NCI-H2107 treated with DMSO at 0.1 percent for 48 hours (cell line): ENCODE data around the gene XYLB.

Source experiments
- DNase-seq: peaks from one replicate; lab custom pipeline; 2025; ENCODE audit not compliant: unreplicated experiment; lab: John Stamatoyannopoulos, UW

Gene XYLB

DNA sequence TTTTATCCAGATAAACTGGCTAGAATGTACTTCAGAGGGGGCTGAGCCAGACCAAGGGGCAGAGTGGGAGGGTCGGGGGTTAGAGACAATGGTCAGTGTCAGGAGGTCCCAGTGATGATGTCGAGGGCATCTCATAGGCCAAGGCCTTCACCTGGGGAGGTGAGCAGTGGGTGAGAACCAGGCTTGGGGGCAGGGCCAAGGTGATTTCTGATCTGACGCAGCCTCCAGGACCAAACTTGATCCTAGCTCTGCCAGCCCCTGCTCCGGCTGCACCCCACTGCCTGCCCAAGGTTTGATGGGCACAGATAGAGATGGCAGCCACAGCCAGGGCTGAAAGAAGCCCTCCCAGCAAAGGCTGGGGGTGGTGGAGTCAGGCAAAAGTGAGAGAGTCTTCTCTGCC, 14.9 kb downstream of the XYLB start:
- no peak for DNase-seq

DNA sequence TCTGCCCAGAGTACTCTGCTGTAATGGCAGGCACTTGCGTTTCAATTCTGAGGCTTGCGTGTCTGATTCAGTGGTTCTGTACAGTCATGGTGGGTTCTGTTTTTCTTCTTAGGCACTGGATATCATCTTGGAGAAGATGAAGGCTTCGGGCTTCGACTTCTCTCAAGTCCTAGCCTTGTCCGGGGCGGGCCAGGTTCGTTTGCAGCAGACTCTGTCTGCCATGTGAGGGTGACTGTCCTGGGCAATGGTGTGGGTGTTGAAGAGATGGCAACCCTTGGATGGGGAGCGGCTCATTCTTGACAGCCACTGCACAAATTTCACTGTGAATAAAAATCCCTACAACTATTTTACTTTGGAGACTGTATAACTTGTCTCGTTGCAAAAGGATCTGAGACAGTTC, 16.2 kb downstream of the XYLB start:
- DNase-seq = no peak

DNA sequence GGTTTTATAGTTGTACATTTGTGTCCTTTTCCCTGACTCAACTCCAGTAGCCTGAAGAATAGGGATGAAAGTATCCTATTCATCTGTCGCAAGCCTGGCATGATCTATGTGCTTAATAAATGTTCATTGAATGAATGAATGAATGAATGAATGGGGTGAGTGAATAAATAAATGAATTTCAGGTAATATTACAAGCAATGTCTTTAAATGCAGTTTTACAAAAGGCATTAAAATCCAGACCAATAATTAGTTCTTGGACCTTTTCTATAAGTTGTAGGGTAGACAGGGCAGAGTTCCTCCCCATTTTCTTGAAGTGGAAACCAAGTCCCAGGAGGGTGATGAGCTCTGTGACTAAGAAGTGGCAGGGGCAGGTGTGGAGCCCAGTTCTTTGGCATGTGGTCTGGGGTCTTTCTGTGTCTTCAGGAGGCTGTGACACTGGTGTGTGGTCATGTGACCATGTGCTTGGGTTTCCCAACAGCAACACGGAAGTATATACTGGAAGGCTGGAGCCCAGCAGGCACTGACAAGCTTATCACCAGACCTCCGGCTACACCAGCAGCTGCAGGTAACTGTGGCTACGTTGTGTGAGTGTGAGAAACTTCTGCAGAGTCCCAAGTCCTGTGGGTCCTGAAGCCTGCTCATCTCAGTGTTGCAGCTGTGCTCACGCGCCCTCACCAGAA, 18.3 kb downstream of the XYLB start:
- DNase-seq = no peak

DNA sequence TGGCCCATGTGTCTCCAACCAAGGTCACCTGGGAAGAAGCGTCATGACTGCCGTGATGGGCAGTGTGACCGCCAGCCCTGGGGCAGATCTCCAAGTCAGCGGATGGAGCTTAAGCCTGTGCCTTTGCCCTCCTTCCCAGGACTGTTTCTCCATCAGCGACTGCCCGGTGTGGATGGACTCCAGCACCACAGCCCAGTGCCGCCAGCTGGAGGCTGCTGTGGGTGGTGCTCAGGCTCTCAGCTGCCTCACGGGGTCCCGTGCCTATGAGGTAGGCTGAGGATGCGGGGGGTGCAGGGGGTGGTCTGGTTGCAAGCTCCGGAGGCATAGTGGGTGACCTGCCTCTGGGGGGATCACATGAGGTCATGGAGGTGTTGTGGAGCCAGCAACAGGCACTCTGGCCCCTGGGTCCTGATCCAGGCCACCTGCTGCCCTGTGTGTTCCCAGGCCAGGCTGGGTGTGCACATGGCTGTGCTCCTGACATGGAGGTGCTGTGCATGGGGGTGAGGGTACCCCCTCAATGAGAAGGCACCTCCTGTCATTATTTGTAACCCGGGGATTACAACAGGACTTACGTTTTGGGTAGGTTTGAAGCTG, 19.0 kb downstream of the XYLB start:
- DNase-seq = no peak

DNA sequence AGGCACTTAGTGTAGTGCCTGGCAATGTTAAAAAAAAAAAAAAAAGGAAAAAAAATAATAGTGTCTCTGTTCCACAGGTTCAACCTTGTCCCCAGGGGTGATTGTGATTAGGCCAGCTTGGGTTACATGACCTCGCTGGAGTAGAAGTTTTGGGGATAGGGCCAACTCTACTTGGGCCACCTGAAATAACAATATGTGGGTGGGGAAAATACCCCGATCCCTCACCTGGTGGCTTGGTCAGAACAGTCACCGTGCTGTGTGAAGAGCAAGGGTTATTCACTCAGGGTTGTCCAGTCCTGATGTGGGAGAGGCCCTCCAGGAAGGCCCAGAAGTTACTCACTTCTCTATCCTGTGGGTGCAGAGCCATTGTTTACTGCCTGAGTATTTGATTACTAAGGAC, 19.5 kb downstream of the XYLB start:
- no peak for DNase-seq

DNA sequence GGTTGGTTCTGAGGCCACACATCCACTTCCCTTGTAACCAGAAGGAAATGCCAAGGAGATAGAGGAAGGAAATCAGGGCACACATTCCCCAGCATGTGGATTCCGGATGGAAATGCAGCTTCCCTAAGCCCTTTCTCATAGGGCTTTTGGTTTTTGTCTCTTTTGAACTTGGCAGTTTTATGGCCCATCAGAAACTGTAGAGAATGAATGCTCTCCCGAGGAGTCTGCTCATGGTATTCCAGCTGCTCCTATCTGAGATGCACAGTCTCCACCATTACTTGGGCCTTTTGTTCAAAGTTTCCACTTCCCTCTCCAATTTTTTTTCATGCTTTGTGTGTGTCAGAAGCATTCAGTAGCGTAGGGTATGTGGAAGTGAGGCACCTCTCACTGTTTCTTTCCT, 21.2 kb downstream of the XYLB start:
- no peak for DNase-seq

DNA sequence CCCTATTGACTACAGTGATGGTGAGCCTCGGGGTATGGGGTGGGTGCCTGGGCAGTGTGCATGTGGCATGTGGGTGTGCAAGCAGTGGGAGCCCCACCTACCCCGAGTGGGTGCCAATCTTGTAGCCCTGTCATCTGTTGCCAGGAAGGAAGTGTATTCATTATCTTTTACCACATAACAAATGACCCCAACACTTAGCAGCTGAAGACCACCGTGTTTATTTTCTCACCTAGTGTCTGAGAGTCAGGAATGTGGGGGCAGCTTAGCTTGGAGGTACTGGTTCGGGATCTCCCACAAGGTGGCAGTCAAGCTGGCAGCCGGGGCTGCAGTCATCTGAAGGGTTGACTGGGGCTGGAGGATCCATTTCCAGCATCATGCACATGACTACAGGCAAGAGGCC, 21.7 kb downstream of the XYLB start:
- DNase-seq = no peak

DNA sequence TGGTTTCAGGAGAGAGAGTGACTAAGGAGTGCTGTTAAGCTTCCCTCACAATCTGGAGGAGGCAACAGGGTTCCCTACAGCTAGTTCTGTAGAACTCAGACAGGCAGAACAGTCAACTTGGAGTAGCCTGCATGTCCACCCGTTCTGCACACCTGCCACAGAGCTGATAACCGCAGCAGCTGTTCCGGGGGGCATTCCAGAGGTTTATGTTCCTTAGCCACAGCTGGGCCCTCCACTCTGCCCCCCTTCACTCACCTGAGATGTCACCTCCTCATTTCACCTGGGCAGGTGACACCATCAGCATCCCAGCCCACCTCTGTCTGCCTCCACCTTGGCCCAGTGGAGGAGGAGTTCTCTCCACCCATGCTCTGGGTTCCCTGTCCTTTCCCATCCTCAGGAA, 22.6 kb downstream of the XYLB start:
- no peak for DNase-seq

DNA sequence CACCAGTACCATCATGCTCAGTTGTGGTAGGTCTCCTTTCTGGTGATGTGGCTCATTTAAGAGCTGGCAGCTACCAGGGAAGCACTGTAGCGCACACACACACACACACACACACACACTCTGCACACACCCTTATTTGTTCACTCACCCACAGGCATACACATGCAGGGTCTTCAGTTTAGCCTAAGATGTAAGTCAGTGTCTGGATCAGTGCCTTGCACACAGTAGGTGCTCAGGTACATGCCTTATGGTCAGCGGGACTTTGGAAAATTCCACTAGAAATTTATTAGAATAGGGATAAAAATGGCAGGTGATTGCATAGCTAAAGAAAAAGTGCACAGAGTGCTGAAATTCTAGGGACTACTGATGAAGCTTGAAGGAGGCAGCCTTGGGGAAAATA, 23.6 kb downstream of the XYLB start:
- no peak for DNase-seq

DNA sequence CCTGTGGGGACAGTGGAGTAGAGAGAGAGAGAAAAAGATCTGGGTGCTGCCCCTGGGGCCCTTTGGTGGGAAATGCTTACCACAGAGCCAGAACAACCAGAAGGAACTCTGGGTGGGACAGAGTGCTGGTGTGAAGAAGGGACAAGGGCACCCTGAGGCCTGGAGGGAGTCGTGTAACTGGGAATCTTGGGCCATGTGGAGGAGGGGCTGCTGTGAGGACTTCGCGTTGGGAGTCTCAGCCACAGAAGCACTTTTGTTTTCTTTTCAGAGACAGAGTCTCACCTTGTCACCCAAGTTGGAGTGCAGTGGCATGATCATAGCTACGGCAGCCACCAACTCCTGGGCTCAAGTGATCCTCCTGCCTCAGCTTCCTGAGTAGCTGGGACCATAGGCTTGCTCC, 24.3 kb downstream of the XYLB start:
- DNase-seq = no peak

DNA sequence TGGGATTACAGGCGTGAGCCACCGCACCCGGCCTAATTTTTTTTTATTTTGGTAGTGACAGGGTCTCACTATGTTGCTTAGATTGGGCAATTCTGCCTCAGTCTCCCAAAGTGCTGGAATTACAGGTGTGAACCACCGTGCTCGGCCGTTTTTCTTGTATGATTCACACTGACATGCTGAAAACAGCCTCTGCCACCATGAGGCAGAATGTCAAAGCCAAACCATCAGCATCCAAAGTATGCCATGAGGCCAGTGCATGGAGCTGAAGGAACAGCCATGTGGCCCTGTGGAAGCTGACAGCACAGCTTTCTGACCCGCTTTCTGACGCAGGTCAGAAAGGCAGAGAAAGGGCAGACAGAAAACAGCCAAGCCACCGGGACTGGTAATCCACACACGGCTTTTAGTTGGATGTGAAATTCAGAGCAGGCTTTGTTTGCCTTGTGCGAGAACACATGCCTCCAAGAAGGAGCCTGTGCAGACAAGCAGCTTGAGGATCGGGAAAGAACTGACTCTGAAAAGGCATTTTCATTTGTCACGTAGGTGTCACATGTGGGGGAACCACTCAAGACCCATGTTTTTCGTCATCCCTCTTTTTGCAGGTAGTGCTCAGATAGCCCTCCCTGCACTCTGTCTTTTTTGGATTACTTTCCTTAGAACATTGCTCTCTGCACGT, 25.1 kb downstream of the XYLB start:
- no peak for DNase-seq

DNA sequence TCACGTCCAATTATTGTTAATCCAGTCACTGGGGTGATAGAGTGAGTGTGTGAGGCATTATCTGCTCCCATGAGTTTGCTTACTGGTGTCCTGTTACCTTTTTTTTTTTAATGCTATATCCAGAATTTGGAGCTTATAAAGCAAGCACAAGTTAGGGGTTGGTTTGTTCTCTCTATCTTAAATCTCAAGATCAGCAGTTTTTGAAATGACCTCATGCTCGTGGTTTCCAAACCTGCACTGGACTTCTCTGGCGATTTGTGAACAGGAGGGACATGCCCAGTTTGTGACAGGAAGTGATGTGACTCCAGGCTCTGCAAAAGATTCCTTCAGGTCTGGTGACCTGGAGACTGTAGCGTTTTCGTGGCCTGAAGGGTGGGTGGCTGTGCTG, 25.6 kb downstream of the XYLB start:
- no peak for DNase-seq

DNA sequence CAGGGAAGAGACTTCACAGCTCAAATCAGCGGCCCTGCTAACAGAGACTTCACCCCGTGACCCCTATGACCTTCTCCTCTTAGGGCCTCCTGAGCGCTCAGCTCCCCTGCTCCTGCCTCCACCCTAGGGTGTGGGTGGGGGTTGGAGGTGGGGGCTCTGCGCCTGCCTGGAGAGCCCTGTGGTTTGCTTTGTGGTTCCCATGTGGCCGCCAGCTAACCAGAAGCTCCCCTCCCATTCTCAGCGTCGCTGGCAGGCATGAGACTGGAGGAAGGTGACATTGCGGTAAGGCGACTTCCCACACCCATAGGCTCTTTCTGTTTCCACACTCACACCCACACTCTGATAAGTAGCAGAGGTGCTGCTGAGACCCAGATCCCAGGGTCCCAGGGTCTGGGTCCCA, 27.6 kb downstream of the XYLB start:
- DNase-seq = no peak

DNA sequence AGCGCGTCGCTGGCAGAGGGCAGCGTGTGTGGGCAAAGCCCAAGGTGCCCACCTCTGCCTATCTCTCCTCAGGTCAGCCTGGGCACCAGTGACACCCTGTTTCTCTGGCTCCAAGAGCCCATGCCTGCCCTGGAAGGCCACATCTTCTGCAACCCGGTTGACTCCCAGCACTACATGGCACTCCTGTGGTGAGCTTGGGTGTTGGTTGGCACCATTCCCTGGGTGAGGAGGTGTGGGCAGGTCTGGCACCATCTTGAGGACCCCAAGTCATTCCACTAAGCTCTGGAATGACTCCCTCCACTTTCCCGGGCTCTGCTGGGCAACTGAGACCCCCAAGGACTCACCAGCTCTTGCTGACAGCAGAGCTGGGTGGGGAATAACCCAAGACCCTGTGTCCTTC, 28.5 kb downstream of the XYLB start:
- no peak for DNase-seq

DNA sequence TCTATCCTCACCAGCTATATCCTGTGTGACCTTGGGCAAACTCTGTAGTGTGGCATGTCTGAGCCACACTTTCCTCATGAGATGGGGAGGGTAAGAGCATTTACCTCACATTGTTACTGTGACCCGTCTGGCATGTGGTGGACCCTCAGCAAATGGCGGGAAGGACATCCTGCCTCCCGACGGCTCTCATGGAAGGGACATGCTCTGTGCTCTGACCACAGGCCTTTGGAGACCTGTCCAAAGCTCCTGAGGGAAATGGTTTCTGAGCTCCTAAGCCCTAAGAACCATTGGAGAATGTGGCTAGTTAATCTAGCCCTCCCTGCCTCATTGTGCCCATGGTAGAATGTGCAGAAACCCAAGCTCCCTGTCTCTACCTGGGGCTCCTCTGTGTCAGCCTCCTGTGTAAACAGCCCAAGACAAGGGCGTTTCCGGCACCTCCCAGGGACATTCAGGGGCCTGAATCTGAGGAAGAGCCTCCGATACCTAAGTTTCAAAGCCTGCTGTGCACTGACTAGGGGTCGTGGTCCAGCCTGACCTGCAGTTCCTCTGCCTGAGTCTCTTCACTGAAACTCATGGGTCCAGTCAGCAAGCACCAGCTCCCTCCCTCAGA, 29.0 kb downstream of the XYLB start:
- no peak for DNase-seq

DNA sequence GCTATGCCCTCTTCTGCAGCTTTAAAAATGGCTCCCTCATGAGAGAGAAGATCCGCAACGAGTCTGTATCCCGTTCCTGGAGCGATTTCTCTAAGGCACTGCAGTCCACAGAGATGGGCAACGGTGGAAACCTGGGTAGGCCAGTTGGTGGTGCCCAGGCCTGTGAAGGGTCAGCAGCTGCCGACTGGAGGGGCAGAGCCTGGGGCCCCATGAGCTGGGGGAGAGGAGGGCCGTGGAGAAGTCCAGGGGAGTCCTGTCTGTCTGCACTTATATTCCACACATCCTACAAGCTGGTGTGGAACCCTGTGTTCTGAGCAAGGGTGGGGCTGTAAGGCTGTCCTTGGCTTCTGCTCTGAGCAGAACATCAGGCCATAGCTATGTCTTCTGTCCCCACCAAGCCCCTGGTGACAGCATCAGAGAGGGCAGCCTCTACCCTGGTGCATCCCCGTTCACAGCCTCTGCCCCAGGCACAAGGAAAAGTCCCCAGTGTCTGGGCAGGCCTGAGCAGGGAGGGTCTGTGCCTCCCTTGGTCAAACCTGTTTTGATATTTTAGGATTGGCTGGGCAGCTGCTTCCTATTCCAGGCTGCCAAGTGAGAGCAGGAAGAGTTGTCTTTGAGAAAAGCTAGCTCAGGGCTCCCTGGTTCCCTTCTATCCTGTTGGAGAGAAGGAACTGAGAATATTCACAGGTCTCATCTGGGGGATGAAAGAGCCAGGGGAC, 29.7 kb downstream of the XYLB start:
- DNase-seq = no peak

DNA sequence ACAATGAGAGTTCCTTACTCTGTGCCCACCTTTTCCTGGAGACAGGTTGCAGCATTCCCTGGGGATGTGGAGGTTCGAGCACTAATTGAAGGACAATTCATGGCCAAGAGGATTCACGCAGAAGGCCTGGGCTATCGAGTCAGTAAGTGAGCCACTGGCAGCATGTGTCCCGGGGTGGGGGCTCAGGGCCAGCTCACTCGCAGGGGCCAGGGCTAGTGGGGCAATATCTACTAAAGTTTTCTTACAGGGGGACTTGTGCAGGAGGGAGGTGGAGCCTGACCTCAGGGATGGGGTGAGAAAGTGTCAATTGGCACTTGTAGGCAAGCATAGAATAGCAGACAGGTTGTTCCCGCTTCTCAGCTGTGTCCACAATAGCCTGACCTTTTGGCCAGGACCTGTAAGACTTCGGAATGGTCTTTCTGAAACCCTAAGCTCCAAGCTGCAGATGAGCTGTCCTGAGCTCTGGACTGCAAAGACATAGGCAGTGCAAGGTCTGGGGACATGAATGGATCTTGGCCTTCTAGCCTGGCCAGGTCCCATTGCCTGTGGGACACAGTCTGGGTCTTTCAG, 32.7 kb downstream of the XYLB start:
- DNase-seq = no peak

DNA sequence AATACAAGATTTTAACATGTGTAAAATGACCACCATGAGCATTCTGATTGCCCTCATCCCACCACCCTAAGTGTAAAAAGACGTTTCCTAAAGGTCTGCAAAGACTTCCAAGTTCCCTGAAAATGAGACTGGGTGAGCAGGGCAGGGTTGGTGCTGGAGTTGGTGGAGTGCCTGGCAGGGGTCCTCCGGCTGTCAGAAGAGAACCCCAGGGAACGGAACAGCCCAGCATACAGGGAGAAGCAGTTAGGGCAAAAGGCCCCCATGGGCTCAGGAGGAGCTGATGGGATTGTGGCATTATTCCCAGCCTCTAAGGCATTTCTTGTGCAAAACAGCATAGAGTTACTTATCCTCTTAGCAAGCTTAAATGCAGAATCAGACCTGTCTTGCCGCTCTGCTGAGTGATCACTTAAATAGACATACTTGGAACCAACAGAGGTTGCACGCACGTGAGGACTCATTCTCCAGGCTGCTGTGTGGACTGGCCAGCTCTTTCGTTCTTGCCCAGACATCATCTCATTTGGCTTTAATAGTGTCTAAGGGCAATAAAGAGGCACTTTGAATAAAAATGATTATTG, 36.0 kb downstream of the XYLB start:
- DNase-seq = no peak

DNA sequence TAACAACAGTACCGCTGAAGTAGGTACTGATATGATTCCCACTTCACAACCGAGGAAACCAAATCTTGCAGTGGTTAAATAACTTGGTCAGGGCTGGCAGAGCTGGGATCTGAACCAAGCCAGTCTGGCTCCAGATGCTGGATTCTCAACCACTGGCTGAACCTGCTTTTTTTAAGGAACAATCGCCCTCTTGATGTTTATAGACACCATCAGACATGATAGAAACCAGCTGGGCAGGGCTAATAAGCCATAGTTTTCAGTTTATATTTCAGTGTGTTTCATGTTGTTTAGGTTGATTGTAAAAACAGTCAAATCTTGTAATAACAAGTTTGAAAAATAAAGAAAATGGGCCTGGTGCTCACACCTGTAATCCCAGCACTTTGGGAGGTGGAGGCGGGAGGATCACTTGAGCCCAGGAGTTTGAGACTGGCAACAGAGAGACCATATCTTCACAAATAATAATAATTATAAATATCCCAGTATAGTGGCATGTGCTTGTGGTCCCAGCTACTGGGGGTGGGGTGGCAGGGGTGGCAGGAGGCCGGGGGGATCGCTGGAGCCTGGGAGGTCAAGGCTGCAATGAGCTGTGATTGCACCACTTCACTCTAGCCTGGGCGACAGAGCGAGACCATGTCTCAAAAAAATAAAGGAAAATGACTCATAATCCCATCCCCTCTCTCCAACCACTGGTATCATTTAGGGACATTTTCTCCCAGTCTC, 36.7 kb downstream of the XYLB start:
- DNase-seq = no peak

DNA sequence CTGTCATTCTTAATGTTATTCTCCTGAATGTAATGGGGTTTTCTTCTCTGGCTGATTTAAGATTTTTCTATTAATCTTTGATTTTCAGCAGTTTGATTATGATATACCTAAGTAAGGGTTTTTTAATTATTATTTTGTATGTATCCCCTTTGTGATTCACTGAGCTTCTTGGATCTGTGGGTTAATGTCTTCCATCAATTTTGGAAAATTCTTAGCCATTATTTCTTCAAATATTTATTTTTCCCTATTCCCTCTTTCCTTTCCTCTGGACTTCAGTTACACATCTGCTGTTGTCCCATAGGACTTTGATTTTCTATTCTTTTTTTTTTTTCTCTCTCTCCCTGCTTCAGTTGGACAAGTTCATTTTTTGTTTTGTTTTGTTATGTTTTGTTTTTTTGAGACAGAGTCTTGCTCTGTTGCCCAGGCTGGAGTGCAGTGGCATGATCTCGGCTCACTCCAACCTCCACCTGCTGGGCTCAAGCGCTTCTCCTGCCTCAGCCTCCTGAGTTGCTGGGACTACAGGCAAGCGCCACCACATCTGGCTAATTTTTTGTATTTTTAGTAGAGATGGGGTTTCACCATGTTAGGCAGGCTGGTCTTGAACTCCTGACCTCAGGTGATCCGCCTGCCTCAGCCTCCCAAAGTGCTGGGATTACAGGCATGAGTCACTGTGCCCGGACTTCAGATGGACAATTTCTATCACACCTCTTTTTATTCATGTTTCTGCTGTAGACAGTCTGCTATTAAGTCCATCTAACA, 40.6 kb downstream of the XYLB start:
- DNase-seq = no peak
